Measurements from ENCODE around the gene SLC6A20. TPM values are rescaled to one million over a fixed set of nuclear protein-coding genes. Genes with fewer than 3 reads are reported as not detected.

SLC6A20 gene
- total and polyA plus RNA-seq, 12 donors: 0.06 to 0.09 TPM; not detected in 10

DNA sequence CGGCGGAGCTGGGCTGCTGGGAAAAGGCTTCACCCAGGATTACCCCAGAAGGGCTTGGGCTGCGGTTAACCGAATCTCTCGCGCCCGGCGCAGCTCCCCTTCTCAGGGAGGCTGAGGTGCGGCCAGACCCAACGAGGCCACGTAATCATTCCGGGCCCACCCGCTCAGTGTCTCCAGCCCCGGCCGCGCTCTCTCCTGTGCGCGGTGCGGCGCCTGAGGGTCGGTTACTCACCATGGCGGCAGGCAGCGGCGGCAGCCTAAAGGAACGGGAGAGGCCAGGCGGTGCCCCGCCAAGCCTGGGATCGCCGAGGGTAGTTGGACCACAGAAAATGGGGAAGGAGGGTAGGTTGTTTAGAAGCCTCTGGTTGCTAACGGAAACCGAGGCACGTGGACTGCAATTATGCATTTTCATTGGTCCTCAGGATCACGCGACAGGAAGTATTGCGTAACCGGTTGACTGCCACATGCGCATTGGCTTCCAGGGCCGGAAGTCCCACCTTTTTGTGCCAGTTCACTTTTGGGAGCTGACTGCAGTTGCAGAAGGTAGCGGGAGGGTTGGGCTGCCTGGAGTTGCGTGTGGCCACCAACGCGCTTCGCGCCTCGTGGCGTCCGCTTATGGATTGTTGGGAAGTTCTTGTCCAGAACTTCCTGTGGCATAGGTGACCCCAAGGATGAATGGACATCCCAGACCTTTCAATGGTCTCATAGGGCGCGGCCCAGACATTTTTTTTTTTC, 45.6 kb upstream of the SLC6A20 start, which contains the start of gene LZTFL1:
LZTFL1 (minus strand) TSS at position 363 of the 735 bp plus-strand sequence; CDS start at position 235, 128 bp downstream.
- ATAC-seq: peak; percentile 97 to 99 (median 98)
- Histone ChIP-seq H3K4me1 (peaks cover 0 to 16% (median 12%) of the 10 kb centered on the region in 9 donors), H3K9me3 (no peaks in the 10 kb centered on the region), H3K27me3 (no peaks in the 10 kb centered on the region), H3K4me3 (peak within 1 kb of the TSS; percentile 78 to 98 (median 85)), H3K27ac (peak within 1 kb of the TSS in 7 of 10 donors; percentile 49 to 67 (median 51)), H3K36me3 (peaks cover 0 to 8% (median 0%) of the 10 kb centered on the region in 9 donors)
- whole genome bisulfite sequencing, 2 donors: 2 to 4% methylated on average over 49 of the region's 49 CpGs
- DNase-seq: peak; percentile 83 to 95
- TF ChIP-seq, protein P1, sequence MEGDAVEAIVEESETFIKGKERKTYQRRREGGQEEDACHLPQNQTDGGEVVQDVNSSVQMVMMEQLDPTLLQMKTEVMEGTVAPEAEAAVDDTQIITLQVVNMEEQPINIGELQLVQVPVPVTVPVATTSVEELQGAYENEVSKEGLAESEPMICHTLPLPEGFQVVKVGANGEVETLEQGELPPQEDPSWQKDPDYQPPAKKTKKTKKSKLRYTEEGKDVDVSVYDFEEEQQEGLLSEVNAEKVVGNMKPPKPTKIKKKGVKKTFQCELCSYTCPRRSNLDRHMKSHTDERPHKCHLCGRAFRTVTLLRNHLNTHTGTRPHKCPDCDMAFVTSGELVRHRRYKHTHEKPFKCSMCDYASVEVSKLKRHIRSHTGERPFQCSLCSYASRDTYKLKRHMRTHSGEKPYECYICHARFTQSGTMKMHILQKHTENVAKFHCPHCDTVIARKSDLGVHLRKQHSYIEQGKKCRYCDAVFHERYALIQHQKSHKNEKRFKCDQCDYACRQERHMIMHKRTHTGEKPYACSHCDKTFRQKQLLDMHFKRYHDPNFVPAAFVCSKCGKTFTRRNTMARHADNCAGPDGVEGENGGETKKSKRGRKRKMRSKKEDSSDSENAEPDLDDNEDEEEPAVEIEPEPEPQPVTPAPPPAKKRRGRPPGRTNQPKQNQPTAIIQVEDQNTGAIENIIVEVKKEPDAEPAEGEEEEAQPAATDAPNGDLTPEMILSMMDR (IDR thresholded peaks at IDR 0.05): no peak
- intact Hi-C loops (cut with DNase I): loop anchor here in 2 of 10 donors (10.0 kb wide), 1 partner anchor 233 kb away; no protein-coding TSS in a partner anchor

DNA sequence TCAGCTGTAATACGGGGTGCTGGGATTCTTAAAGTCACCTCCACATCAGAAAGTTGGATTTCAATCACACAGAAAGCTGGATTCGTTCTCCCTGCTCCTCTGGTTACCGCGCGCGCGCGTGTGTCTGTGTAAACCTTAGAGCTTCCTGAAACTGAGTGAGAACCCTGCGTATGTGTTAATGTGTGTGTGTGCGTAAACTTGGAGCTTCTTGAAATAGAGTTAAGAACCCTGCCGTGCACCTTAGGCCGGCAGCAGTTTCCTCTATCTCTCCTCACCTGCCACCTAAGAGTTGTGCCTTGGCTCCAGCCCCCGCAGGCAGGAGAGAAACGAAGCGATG, 45.1 kb upstream of the SLC6A20 start:
- Histone ChIP-seq H3K4me3 (peak overlapping the region; percentile 78 to 98 (median 85)), H3K4me1 (peaks cover 0 to 16% (median 12%) of the 10 kb centered on the region in 9 donors), H3K36me3 (peaks cover 0 to 13% (median 0%) of the 10 kb centered on the region in 9 donors), H3K27me3 (no peaks in the 10 kb centered on the region), H3K27ac (peak overlapping the region in 7 of 10 donors; percentile 49 to 67 (median 51)), H3K9me3 (no peaks in the 10 kb centered on the region)
- intact Hi-C loops (cut with DNase I): loop anchor here in 2 of 10 donors (10.0 kb wide), 1 partner anchor 233 kb away; no protein-coding TSS in a partner anchor
- ATAC-seq (peak; percentile 5 to 56 (median 30)), DNase-seq (peak in 1 of 2 donors; percentile 11)
- 0 to 1% methylated on average over 15 of the region's 15 CpGs for WGBS, 2 donors
- TF ChIP-seq, protein P1 (IDR thresholded peaks at IDR 0.05): no peak

DNA sequence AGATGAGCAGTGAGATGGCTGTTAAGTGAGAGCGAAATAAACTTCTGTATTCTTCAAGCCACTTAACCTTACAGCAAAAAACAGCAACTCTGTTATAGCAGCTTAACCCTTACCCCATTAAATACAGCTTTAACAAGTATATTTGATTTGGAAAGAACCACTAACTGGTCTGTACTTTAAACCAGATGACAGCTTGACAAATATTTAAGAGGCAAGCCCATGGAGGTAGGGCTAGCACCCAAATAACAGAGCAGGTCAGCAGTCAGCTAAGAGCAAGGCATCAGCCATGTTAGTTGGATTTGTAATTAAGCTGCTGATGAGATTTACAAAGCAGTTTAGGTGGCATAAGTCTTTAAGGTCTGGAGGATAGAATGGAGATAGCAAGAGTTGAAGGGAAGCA, 42.1 kb upstream of the SLC6A20 start:
- H3K4me1 ChIP-seq: peaks cover 0 to 16% (median 12%) of the 10 kb centered on the region in 9 donors
- no peak overlapping the region for H3K4me3 ChIP-seq
- DNase-seq (no peak), ATAC-seq (no peak)
- TF ChIP-seq, protein P1 (IDR thresholded peaks at IDR 0.05): no peak
- H3K36me3 ChIP-seq: peaks cover 0 to 42% (median 11%) of the 10 kb centered on the region in 9 donors
- H3K9me3 ChIP-seq: no peaks in the 10 kb centered on the region
- H3K27me3 ChIP-seq: no peaks in the 10 kb centered on the region
- intact Hi-C loops (cut with DNase I): loop anchor here in 1 of 10 donors (10.0 kb wide), 1 partner anchor 74 kb away; no protein-coding TSS in a partner anchor
- 95 to 98% methylated on average over 1 of the region's 1 CpG for WGBS, 2 donors
- H3K27ac ChIP-seq: no peak overlapping the region

DNA sequence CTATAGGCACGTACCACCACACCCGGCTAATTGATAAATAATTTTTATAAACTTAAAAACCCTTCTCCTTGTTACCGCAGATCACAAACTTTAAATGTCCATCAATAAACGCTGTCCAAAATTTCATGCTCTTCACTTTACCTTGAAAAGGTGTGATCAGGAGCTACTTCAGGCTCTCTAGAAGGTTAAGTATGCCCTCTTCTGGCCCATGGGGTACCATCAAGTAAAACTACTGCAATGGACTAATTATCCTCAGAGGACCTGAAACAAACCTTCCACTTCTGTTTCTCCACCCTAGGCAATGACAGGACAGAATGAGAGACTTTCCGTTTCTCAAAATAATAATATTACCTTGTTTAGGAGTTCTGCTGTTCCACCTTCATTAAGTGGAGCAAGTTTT, 36.4 kb upstream of the SLC6A20 start:
- no peaks in the 10 kb centered on the region for H3K9me3 ChIP-seq
- WGBS, 2 donors: 91 to 96% methylated on average over 5 of the region's 5 CpGs
- peaks cover 0 to 97% (median 18%) of the 10 kb centered on the region in 9 donors for H3K36me3 ChIP-seq
- no peak overlapping the region for H3K4me3 ChIP-seq
- intact Hi-C loops (cut with DNase I): loop anchor here in 7 of 10 donors (1.0 to 10.0 kb wide), 4 partner anchors 68 to 72 kb away; no protein-coding TSS in a partner anchor
- H3K4me1 ChIP-seq: no peaks in the 10 kb centered on the region
- DNase-seq: no peak
- H3K27ac ChIP-seq: no peak overlapping the region
- H3K27me3 ChIP-seq: no peaks in the 10 kb centered on the region
- ATAC-seq: no peak
- TF ChIP-seq, protein P1 (IDR thresholded peaks at IDR 0.05): peak in 7 of 9 donors; percentile 19 to 54 (median 47)
